ENCODE results near the gene COL9A3. TPM values are rescaled to one million over a fixed set of nuclear protein-coding genes. Genes with fewer than 3 reads are reported as not detected.

The COL9A3 gene
- polyA plus RNA-seq, 4 donors, result 3.4 to 12.7 (median 5.9) TPM

DNA sequence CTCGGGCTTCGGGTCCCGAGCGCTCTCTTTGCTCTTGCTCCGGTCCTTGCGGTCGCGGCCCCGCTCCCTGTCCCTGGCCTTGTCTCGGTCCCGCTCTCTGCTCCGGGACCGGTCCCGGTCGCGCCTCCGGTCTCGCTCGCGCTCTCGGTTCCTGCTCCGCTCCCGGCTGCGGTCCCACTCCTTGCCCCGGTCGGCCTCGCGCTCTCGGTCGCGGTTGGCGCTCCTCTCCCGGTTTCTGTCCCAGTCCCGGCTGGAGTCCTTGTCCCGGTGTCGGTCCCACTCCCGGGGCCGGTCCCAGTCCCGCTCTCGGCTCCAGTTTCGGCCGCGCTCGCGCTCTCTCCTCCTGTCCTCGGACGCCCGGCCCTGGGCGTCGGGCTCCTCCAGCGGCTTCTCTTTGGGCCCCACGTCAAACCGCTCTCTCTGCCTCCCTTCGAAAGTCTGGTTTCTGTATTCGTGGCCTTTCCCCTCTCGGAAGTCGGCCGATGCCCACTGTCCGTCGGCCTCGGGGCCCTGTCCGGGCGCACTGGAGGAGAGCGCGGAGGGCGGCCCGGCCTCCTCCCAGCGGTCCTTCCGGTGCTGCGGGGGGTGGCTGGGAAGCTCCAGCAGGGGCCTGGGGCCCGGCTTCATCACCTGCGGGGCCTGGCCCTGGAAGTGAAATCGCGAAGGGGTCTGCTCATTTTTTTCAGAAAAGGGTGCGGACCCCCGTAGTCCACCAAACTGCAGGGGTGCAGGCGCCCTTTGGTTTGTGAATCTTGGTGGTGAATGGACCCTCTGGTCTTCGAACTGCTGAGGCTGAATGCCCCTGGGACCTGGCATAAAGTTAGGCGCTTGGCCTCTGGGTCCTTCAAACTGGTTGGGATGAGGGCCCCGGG is 62.7 kb downstream of the COL9A3 start:
- no peak overlapping the region for H3K27ac ChIP-seq (ENCODE audit: low read depth in 1 of 3, low read length in 2 of 3)
- H3K27me3 ChIP-seq (ENCODE audit: control insufficient read depth in 3 of 3, insufficient read depth in 3 of 3, low read length in 3 of 3), result no peaks in the 10 kb centered on the region
- no peak overlapping the region for H3K4me3 ChIP-seq (ENCODE audit: low read depth in 1 of 3, low read length in 3 of 3)
- H3K36me3 ChIP-seq (ENCODE audit: control insufficient read depth in 3 of 3, insufficient read depth in 2 of 3, low read depth in 1 of 3, low read length in 3 of 3), result peaks cover 4 to 31% (median 8%) of the 10 kb centered on the region in 3 donors
- 82 to 93% (median 91%) methylated on average over 79 to 80 of the region's 80 CpGs for WGBS, 3 donors
- DNase-seq, result no peak
- H3K4me1 ChIP-seq (ENCODE audit: control insufficient read depth in 3 of 3, insufficient read depth in 2 of 3, low read depth in 1 of 3, low read length in 2 of 3), result peaks cover 0 to 20% (median 0%) of the 10 kb centered on the region in 3 donors
- FAIRE-seq, result no peak
- no peaks in the 10 kb centered on the region for H3K9me3 ChIP-seq (ENCODE audit: control insufficient read depth in 2 of 2, insufficient read depth in 1 of 2, low read depth in 1 of 2, low read length in 1 of 2)

DNA sequence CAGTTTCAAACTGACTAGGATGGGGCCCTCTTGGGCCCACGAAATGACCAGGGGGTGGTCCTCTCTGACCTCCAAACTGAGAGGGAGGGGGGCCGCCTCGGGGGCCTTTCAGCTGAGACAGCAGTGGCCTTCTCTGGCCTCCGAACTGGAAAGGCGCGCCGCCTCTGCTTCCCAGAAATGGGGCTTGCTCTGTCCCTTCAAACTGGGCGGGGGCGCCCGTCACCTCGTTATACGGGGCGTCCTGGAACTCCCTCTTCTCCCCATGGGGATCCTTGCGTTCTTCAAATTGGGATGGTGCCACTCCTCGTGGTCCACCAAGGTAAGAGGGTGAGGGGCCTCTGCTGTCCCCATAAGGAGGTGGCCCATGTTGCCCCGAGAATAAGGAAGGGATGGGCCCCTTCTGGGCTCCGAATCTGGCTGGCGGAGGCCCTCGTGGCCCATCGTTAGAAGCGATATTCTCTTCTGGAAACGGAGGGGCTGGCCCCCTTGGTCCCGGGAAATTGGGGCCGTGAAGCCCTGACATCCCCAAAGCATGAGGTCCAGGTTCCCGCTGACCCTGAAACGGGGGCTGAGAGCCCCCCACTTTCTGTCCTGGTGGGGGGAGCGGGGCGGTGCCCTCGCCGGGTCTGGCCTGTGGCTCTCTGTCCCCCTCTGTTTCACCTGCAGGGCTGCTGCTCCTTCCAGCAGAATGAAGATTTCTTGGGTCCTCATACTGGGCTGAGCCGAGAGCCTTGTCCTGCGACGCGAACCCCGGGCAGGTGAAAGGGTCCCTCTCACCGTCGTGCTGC is 63.5 kb downstream of the COL9A3 start:
- Histone ChIP-seq H3K4me1 (ENCODE audit: control insufficient read depth in 3 of 3, insufficient read depth in 2 of 3, low read depth in 1 of 3, low read length in 2 of 3) (peaks cover 0 to 20% (median 0%) of the 10 kb centered on the region in 3 donors), H3K36me3 (ENCODE audit: control insufficient read depth in 3 of 3, insufficient read depth in 2 of 3, low read depth in 1 of 3, low read length in 3 of 3) (peaks cover 4 to 31% (median 8%) of the 10 kb centered on the region in 3 donors), H3K27me3 (ENCODE audit: control insufficient read depth in 3 of 3, insufficient read depth in 3 of 3, low read length in 3 of 3) (no peaks in the 10 kb centered on the region), H3K4me3 (ENCODE audit: low read depth in 1 of 3, low read length in 3 of 3) (no peak overlapping the region), H3K27ac (ENCODE audit: low read depth in 1 of 3, low read length in 2 of 3) (no peak overlapping the region), H3K9me3 (ENCODE audit: control insufficient read depth in 2 of 2, insufficient read depth in 1 of 2, low read depth in 1 of 2, low read length in 1 of 2) (no peaks in the 10 kb centered on the region)
- 94 to 95% (median 95%) methylated on average over 36 to 37 of the region's 37 CpGs for WGBS, 3 donors
- FAIRE-seq (no peak), DNase-seq (no peak)

DNA sequence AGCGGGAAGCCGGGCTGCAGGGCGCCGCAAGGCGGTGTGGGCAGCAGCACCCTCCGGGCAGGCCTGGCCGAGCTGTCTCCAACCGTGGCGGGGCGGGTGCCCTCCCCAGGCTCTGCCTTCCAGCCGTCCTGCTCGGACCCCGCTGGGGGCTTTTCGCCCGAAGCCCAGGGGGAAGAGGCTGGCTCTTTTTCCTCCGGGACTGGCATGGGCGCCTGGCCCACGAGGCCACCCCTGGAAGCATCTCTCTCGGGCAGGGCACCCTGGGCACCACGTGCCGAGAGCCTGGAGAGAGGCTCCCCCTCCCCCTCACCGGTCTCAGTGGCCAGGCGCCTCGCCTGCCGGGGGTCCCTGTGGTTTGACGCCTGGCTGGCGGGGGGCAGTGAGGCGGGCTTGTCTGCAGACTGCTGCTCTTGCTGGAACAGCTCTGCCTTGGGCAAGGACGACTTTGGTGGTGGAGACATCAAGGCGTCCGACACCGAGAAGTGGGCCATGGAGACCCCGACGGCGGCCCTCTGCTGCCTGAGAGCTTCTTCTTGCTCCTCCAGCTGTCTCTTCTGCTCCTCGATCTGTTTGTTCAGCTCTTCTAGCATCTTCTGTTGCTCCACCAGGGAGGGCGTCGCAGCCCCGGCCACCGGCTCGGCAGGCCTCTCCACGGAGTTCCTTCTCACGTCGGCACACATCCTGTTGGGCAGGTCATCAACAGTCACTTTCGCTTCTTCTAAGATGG is 64.2 kb downstream of the COL9A3 start:
- H3K4me3 ChIP-seq (ENCODE audit: low read depth in 1 of 3, low read length in 3 of 3), result no peak overlapping the region
- peaks cover 0 to 14% (median 0%) of the 10 kb centered on the region in 3 donors for H3K4me1 ChIP-seq (ENCODE audit: control insufficient read depth in 3 of 3, insufficient read depth in 2 of 3, low read depth in 1 of 3, low read length in 2 of 3)
- WGBS, 3 donors, result 94 to 96% (median 95%) methylated on average over 39 to 45 of the region's 45 CpGs
- DNase-seq (no peak), FAIRE-seq (no peak)
- no peak overlapping the region for H3K27ac ChIP-seq (ENCODE audit: low read depth in 1 of 3, low read length in 2 of 3)
- no peaks in the 10 kb centered on the region for H3K27me3 ChIP-seq (ENCODE audit: control insufficient read depth in 3 of 3, insufficient read depth in 3 of 3, low read length in 3 of 3)
- H3K9me3 ChIP-seq (ENCODE audit: control insufficient read depth in 2 of 2, insufficient read depth in 1 of 2, low read depth in 1 of 2, low read length in 1 of 2), result no peaks in the 10 kb centered on the region
- peaks cover 4 to 37% (median 8%) of the 10 kb centered on the region in 3 donors for H3K36me3 ChIP-seq (ENCODE audit: control insufficient read depth in 3 of 3, insufficient read depth in 2 of 3, low read depth in 1 of 3, low read length in 3 of 3)

GRCh38 chr20:62881662-62882395 is 65.0 kb downstream of the COL9A3 start:
- FAIRE-seq, result no peak
- H3K4me3 ChIP-seq (ENCODE audit: low read depth in 1 of 3, low read length in 3 of 3), result no peak overlapping the region
- no peak for DNase-seq
- no peaks in the 10 kb centered on the region for H3K9me3 ChIP-seq (ENCODE audit: control insufficient read depth in 2 of 2, insufficient read depth in 1 of 2, low read depth in 1 of 2, low read length in 1 of 2)
- 94 to 96% (median 95%) methylated on average over 46 of the region's 46 CpGs for WGBS, 3 donors
- no peak overlapping the region for H3K27ac ChIP-seq (ENCODE audit: low read depth in 1 of 3, low read length in 2 of 3)
- H3K27me3 ChIP-seq (ENCODE audit: control insufficient read depth in 3 of 3, insufficient read depth in 3 of 3, low read length in 3 of 3), result no peaks in the 10 kb centered on the region
- H3K36me3 ChIP-seq (ENCODE audit: control insufficient read depth in 3 of 3, insufficient read depth in 2 of 3, low read depth in 1 of 3, low read length in 3 of 3), result peaks cover 6 to 43% (median 12%) of the 10 kb centered on the region in 3 donors
- peaks cover 0 to 7% (median 0%) of the 10 kb centered on the region in 3 donors for H3K4me1 ChIP-seq (ENCODE audit: control insufficient read depth in 3 of 3, insufficient read depth in 2 of 3, low read depth in 1 of 3, low read length in 2 of 3)

DNA sequence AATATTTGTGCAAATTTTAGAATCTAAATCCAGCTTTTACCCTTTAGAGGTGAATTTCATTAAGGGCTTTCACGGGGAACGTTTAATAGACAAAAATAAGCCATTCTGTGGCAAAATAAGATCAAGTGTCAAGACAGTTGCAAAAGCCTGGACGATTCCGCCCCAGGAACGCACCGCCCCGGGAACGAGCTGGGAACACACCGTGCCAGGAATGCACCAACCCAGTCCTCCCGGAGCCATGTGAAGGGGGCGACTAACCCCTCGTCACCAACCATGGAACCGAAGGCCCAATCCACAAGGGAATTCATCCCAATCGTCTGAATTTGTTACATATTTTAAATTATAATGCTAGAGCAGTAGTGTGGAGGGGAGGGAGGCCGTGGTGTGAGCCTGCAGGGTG is 65.6 kb downstream of the COL9A3 start:
- no peak for FAIRE-seq
- 90 to 94% (median 91%) methylated on average over 15 of the region's 15 CpGs for WGBS, 3 donors
- no peak overlapping the region for H3K4me3 ChIP-seq (ENCODE audit: low read depth in 1 of 3, low read length in 3 of 3)

DNA sequence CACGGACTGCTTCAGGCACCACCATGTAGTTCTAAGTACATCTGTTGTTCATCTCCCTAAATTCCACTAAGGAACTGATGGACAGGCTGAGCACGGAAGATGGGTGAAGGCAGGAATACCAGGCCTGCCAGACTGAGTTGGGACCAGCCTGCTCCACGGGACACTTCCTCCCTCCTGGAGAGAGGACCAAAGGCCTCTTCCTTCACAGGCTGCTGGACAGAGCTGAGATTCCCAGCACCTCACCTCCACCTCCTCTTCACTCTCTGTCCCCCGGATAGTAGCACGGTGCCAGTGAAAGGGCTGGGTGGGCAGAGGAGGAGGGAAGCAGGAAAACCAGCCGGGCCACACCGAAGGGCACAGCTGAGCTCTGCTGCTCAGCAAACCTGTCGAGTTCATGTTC is 67.7 kb downstream of the COL9A3 start:
- 64 to 80% (median 78%) methylated on average over 8 of the region's 8 CpGs for WGBS, 3 donors
- no peak overlapping the region for H3K27ac ChIP-seq (ENCODE audit: low read depth in 1 of 3, low read length in 2 of 3)
- H3K36me3 ChIP-seq (ENCODE audit: control insufficient read depth in 3 of 3, insufficient read depth in 2 of 3, low read depth in 1 of 3, low read length in 3 of 3), result peaks cover 16 to 61% (median 22%) of the 10 kb centered on the region in 3 donors
- H3K27me3 ChIP-seq (ENCODE audit: control insufficient read depth in 3 of 3, insufficient read depth in 3 of 3, low read length in 3 of 3), result no peaks in the 10 kb centered on the region
- H3K4me3 ChIP-seq (ENCODE audit: low read depth in 1 of 3, low read length in 3 of 3), result no peak overlapping the region
- DNase-seq (no peak), FAIRE-seq (no peak)
- H3K9me3 ChIP-seq (ENCODE audit: control insufficient read depth in 2 of 2, insufficient read depth in 1 of 2, low read depth in 1 of 2, low read length in 1 of 2), result no peaks in the 10 kb centered on the region
- no peaks in the 10 kb centered on the region for H3K4me1 ChIP-seq (ENCODE audit: control insufficient read depth in 3 of 3, insufficient read depth in 2 of 3, low read depth in 1 of 3, low read length in 2 of 3)

More for the DNA sequence above, 65.6 kb downstream of the COL9A3 start:
- peaks cover 0 to 2% (median 0%) of the 10 kb centered on the region in 3 donors for H3K4me1 ChIP-seq (ENCODE audit: control insufficient read depth in 3 of 3, insufficient read depth in 2 of 3, low read depth in 1 of 3, low read length in 2 of 3)
- no peak for DNase-seq
- H3K36me3 ChIP-seq (ENCODE audit: control insufficient read depth in 3 of 3, insufficient read depth in 2 of 3, low read depth in 1 of 3, low read length in 3 of 3), result peaks cover 8 to 46% (median 14%) of the 10 kb centered on the region in 3 donors
- no peak overlapping the region for H3K27ac ChIP-seq (ENCODE audit: low read depth in 1 of 3, low read length in 2 of 3)
- H3K27me3 ChIP-seq (ENCODE audit: control insufficient read depth in 3 of 3, insufficient read depth in 3 of 3, low read length in 3 of 3), result no peaks in the 10 kb centered on the region
- H3K9me3 ChIP-seq (ENCODE audit: control insufficient read depth in 2 of 2, insufficient read depth in 1 of 2, low read depth in 1 of 2, low read length in 1 of 2), result no peaks in the 10 kb centered on the region

DNA sequence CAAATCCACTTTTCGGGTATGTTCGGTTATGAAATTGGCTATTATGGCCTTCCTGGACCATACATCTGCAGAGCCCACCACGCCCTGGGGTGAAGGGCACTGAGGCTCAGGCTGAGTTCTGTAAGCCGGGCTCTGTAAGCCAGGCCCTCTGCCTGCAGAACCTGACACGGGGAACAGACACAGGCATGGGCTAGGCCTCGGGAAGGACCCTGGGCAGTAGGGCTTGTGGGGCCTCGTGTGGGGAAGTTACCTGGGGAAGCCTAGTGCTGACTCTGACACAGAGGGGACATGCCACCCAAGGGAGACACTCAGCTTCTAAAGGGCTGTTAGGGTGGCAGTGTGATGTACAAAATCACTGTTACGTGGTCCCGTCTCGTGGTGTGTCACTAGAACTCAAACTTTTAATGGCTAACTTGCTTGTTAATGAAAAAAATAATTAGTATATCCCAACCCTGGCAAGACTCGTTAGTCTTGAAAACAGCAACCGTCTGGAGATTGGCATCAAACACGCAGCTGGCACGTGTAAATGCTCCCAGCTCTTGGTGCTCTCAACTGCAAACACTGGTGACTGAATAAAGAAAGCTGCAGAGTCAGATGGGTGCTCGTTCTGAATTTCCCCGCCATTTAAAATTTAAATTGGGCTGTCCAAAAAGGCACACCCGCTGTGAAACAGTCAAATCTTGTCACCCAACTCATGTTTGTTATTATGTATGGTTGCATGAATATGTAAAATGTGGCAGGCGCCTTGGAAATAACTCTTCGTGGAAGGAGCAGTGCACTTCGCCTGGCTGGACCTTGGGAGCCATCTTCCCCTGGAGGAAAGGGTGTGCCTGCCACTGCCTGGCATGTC is 68.4 kb downstream of the COL9A3 start:
- no peaks in the 10 kb centered on the region for H3K4me1 ChIP-seq (ENCODE audit: control insufficient read depth in 3 of 3, insufficient read depth in 2 of 3, low read depth in 1 of 3, low read length in 2 of 3)
- H3K36me3 ChIP-seq (ENCODE audit: control insufficient read depth in 3 of 3, insufficient read depth in 2 of 3, low read depth in 1 of 3, low read length in 3 of 3), result peaks cover 21 to 61% (median 27%) of the 10 kb centered on the region in 3 donors
- H3K27me3 ChIP-seq (ENCODE audit: control insufficient read depth in 3 of 3, insufficient read depth in 3 of 3, low read length in 3 of 3), result no peaks in the 10 kb centered on the region
- peak overlapping the region in 1 of 3 donors; percentile 57 for H3K27ac ChIP-seq (ENCODE audit: low read depth in 1 of 3, low read length in 2 of 3)
- H3K4me3 ChIP-seq (ENCODE audit: low read depth in 1 of 3, low read length in 3 of 3), result no peak overlapping the region
- DNase-seq (no peak), FAIRE-seq (no peak)
- no peaks in the 10 kb centered on the region for H3K9me3 ChIP-seq (ENCODE audit: control insufficient read depth in 2 of 2, insufficient read depth in 1 of 2, low read depth in 1 of 2, low read length in 1 of 2)
- 69 to 83% (median 78%) methylated on average over 20 of the region's 20 CpGs for WGBS, 3 donors
